ENCODE data around the gene FILIP1.

Gene FILIP1

GRCh38 chr6:75377386-75377785 is 116.2 kb downstream of the FILIP1 start:
- DNase-seq: no peak

- no peak for DNase-seq
Measured at GRCh38 chr6:75376347-75377024, 117.1 kb downstream of the FILIP1 start.

- DNase-seq: no peak
Measured at GRCh38 chr6:75374961-75375400, 118.6 kb downstream of the FILIP1 start.

- no peak for DNase-seq
Measured at GRCh38 chr6:75372884-75373283, 120.7 kb downstream of the FILIP1 start.

- no peak for DNase-seq
Measured at GRCh38 chr6:75370011-75370410, 123.6 kb downstream of the FILIP1 start.

GRCh38 chr6:75368864-75369402 is 124.7 kb downstream of the FILIP1 start:
- no peak for DNase-seq

- no peak for DNase-seq
Measured at GRCh38 chr6:75368151-75368779, 125.3 kb downstream of the FILIP1 start.

GRCh38 chr6:75363304-75363703 is 130.3 kb downstream of the FILIP1 start:
- no peak for DNase-seq

GRCh38 chr6:75353644-75354043 is 140.0 kb downstream of the FILIP1 start:
- DNase-seq: no peak

GRCh38 chr6:75351570-75351969 is 142.0 kb downstream of the FILIP1 start:
- DNase-seq: no peak

GRCh38 chr6:75350808-75351207 is 142.8 kb downstream of the FILIP1 start:
- no peak for DNase-seq

- no peak for DNase-seq
Measured at GRCh38 chr6:75350156-75350555, 143.4 kb downstream of the FILIP1 start.

GRCh38 chr6:75349262-75349984 is 144.2 kb downstream of the FILIP1 start:
- DNase-seq: no peak

- DNase-seq: no peak
Measured at GRCh38 chr6:75348882-75349261, 144.7 kb downstream of the FILIP1 start.

GRCh38 chr6:75347898-75348610 is 145.5 kb downstream of the FILIP1 start:
- no peak for DNase-seq

GRCh38 chr6:75345413-75345812 is 148.2 kb downstream of the FILIP1 start:
- DNase-seq: no peak

- DNase-seq: no peak
Measured at GRCh38 chr6:75344455-75344854, 149.1 kb downstream of the FILIP1 start.

GRCh38 chr6:75344021-75344420 is 149.6 kb downstream of the FILIP1 start:
- DNase-seq: no peak

- DNase-seq: no peak
Measured at GRCh38 chr6:75337835-75338580, 155.6 kb downstream of the FILIP1 start.

GRCh38 chr6:75334266-75335040 is 159.1 kb downstream of the FILIP1 start:
- DNase-seq: no peak

GRCh38 chr6:75333676-75334200 is 159.9 kb downstream of the FILIP1 start:
- DNase-seq: no peak

Data from NCI-H1048 (cell line).